Ovary (tissue), 3 donors: ENCODE data around the gene TBXAS1.

Experiments
- CTCF ChIP-seq, 3 donors: fragments of 450-650 bp in 2 of 3; fragments of 200-600 bp in 1 of 3; IDR thresholded peaks; one replicate each; pipeline versions ENCODE4 v1.5.1 to v1.8.0; 2016 to 2022; ENCODE audit warnings: antibody characterized with exemption in 3 of 3, mild to moderate bottlenecking in 1 of 3
- EP300 ChIP-seq: sonication (generic); formaldehyde crosslinking; IDR thresholded peaks from one replicate; pipeline ENCODE4 v1.6.1; 2017; ENCODE audit warnings: antibody characterized with exemption
- POLR2A ChIP-seq: fragments of 450-650 bp; IDR thresholded peaks from one replicate; pipeline ENCODE4 v1.6.1; 2017; ENCODE audit warnings: antibody characterized with exemption, mild to moderate bottlenecking, moderate library complexity
- donor health status: DM: no; HTN: no; CAD: no.

- no peak for TF ChIP-seq CTCF (IDR thresholded peaks at IDR 0.05)
- no peak for TF ChIP-seq POLR2A
- no peak for TF ChIP-seq EP300
These were observed 233.7 kb downstream of the TBXAS1 start, which contains the start of gene PARP12 for GRCh38 chr7:140062528-140063299.
